HG03060 (cell line): ENCODE results near the gene SCYL2.

Experiments used
- ATAC-seq: cut with Tn5 transposase; IDR thresholded peaks from one replicate; pipeline ENCODE4 v1.9.1; 2021; ENCODE audit warnings: low read depth, moderate number of reproducible peaks; ENCODE audit not compliant: unreplicated experiment

Gene SCYL2

DNA sequence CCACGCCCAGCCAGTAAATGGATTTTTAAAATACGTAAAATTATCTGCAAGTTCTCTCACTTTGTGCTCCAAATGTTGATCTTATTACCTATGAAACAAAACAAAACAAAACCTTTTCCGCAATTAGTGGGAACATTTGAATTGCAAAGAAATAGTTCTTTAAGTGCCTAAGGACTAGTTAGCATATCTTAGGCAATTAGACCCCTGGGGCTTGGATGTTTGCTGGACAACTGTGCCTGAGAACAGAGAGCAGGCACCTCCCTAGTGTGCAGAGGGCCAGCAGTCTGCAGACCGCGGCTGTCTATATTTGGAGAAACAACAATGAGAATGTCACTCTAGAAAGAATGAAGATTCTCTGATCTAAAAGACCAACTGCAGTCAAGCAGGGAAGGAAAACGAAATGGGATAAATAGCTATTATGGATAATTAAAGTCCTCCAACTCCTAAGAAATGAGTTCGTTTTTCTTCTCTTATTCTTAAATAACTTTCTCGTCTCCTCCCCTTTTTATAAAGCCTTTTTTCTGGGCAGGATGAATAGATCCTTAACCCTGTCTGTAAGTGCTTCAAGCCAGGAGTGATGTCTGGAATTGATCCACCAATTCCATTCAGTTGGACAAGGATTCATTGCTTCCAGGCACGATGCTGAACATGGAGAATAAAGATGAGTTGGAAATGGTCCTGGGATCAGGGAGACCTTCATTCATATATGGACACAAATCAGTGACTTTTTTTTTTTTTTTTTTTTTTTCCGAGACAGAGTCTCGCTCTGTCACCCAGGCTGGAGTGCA, 106.1 kb downstream of the SCYL2 start:
- no peak for ATAC-seq

DNA sequence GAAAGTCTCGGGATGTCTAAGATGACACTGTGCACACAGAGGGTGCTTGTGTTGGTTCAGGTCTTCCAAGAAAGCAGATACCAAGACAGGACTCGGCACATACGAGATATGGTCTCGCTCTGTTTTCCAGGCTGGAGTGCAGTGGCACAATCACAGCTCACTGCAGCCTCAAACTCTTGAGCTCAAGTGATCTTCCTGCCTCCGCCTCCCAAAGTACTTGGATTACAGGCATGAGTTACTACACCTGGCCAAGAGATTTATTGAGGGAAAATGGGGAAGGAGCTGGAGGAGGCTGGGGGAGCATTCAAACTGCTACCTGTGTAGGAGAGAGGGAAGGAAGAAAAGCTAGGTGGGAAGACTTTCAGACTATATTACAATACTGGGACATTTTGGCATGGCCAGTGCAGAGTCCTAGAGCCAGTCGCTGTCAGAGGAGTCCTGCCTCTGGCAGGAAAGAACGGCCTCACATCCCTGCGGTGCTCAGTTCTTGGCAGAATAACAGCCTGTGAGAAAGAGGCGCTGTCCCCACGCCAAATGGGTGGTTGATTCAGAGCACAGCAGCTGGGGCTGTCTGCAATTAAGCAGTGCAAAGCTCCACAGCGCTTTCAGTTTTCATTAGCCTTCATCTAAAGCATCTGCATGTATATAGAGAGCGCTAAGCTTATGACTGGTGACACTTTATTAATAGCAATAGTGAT, 108.2 kb downstream of the SCYL2 start:
- no peak for ATAC-seq

DNA sequence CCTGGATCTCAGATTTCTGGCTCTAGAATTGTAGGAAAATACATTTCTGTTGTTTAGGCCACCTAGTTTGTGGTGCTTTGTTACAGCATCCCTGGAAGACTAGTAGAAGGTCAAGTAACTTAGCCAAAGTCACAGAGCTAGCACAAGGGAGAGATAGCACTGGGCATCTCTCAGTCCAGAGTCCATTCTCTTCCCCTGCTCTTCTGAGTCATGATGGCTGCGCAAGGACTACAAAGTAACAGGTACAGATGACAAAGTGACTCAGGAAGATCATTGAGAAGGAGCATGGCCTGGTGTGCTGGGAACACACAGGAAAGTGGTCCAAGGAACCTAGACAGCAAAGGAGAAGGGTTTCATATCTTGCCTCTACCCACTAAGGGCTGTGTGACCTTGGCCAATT, 109.2 kb downstream of the SCYL2 start:
- ATAC-seq: no peak

DNA sequence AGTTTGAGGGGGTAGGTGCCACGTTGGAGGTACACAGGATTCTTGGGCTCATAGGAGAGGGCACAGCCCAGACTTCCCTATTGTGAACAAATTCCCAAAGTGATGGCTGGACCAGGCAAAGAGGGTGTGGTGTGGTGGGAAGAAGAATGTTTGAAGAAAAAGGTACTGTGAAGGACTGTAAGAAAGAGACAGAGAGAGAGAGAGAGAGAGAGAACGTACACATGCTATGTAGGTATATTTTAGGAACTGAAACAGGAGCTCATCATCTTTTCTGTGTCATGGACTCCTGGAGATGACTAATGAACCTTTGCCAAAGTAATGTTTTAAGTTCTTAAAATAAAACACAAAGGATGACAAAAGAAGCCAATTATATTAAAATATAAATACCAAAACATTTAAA, 114.4 kb downstream of the SCYL2 start:
- ATAC-seq: no peak

DNA sequence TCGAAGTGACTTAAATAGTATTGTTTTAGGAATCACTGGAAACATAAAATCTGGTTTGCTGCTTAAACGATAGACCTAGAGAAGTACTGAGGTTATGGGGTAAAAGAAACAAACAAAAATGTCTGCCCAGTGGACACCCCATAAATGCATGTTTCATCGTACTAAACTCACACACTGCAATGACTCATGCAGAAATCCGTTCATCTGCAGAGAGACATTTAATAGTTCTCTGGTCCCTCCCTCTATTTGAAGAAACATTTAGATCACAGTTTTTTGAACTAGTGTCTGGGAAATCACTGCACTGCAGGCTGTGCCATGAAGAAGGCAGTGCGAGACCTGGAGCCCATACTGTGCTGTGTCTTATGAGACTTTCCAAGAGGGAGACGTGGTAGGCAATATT, 115.4 kb downstream of the SCYL2 start:
- no peak for ATAC-seq

DNA sequence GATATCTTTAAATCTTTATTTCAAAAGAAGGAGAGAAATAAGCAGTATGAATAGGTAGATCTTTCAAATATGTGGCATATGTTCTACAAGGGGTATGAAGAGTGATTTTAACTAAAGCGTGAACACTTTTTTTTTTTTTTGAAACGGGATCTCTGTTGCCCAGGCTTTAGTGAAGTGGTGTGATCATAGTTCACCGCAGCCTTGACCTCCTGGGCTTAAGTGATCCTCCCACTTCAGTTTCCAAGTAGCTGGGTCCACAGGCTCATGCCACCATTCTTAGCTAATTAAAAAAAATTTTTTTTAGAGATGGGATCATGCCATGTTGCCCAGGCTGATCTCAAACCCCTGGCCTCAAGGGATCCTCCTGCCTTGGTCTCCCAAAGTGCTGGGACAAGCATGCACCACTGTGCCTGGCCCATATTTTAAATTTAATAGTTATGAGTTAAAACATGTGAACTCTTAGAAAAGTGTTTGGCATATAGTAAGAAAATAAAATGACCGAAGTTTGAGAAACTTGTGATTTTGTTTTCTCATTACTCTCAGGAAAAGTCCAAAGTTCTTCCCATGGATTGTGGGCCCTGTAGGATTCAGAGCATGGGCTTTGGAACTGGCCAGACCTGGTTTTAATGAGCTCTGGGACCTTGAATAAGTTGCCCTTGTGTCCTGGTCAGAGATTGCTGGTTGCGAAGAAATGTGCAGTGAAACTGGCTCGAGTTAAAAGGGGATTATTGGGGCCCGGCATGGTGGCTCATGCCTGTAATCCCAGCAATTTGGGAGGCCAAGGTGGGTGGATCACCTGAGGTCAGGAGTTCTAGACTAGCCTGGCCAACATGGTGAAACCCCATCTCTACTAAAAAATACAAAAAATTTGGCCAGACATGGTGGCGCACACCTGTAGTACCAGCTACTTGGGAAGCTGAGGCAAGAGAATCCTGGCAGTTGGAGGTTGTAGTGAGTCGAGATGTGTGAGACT, 116.9 kb downstream of the SCYL2 start:
- ATAC-seq: no peak

DNA sequence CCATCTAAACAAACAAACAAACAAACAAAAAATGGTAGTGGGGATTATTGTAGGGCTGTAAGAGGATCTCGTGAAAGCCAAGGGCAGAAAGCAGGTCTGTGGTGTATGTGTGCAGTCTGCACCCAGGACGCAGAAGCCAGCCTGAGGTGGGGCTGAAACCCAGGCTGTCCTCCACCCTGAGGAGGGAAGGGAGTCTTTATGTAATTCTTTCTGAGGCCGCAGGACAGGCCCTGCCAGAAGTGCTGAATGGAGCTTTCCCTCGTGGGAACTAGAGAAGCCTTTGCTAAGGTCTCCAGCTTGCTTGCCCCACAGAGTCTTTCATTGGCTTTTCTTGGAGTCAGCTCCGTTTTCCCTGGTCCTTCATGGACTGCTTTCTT, 117.6 kb downstream of the SCYL2 start:
- ATAC-seq: no peak

DNA sequence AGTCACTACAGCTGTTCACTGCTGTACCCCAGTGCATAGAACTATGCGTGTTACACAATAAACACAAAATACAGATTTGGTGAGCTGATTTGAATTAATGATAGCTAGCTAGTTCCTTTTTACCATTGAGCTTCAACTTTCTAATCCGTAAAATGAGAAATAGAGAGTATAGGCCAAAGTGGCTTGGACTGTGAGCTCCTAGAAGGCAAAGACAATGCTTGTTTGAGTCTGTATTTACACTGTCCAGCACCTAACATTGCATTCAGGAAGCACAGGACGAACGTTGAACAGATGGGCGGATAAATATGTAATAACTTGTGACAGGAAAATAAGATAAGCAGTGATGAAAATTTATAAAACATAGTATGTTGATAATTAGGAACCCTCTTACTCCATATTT, 121.4 kb downstream of the SCYL2 start:
- ATAC-seq: no peak
